ENCODE data around the gene IGSF9B.

DNA sequence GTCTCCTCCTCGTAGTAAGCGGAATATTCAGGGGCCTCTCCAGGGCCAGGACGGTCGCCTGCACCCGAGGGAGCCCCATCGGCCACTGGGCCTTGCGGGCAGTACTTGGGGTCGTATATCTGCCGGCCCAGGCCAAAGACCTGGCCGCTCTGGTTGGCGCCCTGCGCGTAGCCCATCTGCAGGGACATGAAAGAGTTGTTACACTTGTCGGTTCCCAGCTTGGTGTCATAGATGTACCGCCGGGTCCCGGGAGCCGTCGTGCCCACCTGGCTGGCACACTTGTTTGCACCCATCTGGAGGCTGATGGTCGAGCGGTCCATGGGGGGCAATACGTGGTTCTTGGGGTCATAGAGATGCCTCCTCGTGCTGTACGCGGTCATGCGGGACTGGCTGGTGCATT, 92.0 kb downstream of the IGSF9B start:
- TF ChIP-seq, protein P1, sequence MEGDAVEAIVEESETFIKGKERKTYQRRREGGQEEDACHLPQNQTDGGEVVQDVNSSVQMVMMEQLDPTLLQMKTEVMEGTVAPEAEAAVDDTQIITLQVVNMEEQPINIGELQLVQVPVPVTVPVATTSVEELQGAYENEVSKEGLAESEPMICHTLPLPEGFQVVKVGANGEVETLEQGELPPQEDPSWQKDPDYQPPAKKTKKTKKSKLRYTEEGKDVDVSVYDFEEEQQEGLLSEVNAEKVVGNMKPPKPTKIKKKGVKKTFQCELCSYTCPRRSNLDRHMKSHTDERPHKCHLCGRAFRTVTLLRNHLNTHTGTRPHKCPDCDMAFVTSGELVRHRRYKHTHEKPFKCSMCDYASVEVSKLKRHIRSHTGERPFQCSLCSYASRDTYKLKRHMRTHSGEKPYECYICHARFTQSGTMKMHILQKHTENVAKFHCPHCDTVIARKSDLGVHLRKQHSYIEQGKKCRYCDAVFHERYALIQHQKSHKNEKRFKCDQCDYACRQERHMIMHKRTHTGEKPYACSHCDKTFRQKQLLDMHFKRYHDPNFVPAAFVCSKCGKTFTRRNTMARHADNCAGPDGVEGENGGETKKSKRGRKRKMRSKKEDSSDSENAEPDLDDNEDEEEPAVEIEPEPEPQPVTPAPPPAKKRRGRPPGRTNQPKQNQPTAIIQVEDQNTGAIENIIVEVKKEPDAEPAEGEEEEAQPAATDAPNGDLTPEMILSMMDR (IDR thresholded peaks at IDR 0.05; ENCODE audit: poor library complexity): no peak
- TF ChIP-seq EZH2phosphoT487 (IDR thresholded peaks at IDR 0.05; ENCODE audit: low read depth, severe bottlenecking, unreplicated experiment): no peak
